GM12873 (cell line): ENCODE results near the gene TIMP3.

Experiments
- TF ChIP-seq, protein P1 (sequence below): IDR thresholded peaks from 2 replicates; pipeline ENCODE4 v1.5.1; 2012; ENCODE audit warnings: low read depth, mild to moderate bottlenecking, moderate library complexity, low read length, control low read depth; ENCODE audit not compliant: insufficient read depth; ENCODE audit errors: missing control alignments

The TIMP3 gene

GRCh38 chr22:32828150-32828549, 26.6 kb downstream of the TIMP3 start:
- TF ChIP-seq, protein P1, sequence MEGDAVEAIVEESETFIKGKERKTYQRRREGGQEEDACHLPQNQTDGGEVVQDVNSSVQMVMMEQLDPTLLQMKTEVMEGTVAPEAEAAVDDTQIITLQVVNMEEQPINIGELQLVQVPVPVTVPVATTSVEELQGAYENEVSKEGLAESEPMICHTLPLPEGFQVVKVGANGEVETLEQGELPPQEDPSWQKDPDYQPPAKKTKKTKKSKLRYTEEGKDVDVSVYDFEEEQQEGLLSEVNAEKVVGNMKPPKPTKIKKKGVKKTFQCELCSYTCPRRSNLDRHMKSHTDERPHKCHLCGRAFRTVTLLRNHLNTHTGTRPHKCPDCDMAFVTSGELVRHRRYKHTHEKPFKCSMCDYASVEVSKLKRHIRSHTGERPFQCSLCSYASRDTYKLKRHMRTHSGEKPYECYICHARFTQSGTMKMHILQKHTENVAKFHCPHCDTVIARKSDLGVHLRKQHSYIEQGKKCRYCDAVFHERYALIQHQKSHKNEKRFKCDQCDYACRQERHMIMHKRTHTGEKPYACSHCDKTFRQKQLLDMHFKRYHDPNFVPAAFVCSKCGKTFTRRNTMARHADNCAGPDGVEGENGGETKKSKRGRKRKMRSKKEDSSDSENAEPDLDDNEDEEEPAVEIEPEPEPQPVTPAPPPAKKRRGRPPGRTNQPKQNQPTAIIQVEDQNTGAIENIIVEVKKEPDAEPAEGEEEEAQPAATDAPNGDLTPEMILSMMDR, result no peak

- TF ChIP-seq, protein P1, result no peak
These were observed 27.1 kb downstream of the TIMP3 start for GRCh38 chr22:32828561-32828960.

DNA sequence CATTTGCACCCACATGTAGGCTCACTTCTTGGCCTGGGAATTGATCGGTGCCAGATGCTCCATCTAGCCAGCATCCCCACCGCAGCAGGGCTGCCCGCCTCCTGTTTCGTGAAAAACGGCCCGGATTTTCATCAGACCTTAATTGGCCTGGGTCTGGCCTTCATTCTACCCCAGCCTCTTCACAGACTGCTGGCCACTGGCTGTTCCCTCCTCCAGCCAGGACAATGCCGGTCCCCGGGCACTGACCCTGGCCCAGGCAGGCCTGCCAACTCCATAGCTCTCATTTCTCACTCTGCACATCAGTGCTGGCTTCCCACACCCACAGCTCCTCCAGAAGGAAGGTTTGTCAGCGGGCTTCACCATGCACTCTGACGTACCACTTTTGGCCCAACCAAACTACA, 27.9 kb downstream of the TIMP3 start:
- TF ChIP-seq, protein P1, result no peak

DNA sequence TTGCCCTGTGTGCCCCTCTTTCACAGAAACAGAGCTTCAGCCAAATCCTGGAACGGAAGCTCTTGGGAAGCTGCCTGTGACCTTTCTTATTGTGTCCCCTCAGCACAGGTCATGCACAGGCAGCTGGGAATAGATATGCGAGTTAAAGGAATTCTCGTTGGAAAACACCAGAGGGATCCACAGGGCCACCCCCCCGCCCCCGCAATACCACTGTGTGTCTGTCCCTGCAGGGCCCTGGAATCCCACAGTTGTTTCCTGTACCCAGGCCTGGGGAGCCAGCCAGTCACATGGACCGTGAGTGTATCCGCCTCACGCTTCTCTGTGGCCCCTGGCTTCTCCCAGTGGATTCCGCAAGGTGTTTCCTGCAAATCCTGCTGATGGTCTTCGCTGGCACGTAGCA, 29.0 kb downstream of the TIMP3 start:
- TF ChIP-seq, protein P1, result no peak

- TF ChIP-seq, protein P1, result no peak
These were observed 29.5 kb downstream of the TIMP3 start for GRCh38 chr22:32830957-32831356.

- TF ChIP-seq, protein P1, result no peak
These were observed 30.1 kb downstream of the TIMP3 start for GRCh38 chr22:32831584-32831983.

GRCh38 chr22:32832174-32832573, 30.7 kb downstream of the TIMP3 start:
- TF ChIP-seq, protein P1, result no peak
